ENCODE measurements around the gene RIMS4.

DNA sequence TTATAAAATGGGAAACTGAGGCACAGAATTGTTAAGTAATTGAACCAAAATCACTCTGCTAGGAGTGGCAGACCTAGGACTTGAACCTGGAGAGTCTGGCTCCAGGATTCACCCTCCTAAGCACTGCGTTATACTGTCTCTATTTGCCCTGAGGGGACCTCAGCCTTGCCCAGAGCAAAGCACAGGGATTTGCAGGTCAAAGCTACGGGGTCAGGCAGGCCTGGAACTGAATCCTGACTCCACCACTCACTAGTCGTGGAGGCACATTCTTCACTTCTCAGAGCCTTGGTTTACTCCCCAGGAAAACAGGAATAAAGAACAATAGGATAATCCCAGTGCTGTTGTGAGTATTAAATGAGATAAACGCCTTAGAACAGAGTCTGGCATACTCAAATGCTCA, 45.3 kb downstream of the RIMS4 start:
- TF ChIP-seq, protein P1, sequence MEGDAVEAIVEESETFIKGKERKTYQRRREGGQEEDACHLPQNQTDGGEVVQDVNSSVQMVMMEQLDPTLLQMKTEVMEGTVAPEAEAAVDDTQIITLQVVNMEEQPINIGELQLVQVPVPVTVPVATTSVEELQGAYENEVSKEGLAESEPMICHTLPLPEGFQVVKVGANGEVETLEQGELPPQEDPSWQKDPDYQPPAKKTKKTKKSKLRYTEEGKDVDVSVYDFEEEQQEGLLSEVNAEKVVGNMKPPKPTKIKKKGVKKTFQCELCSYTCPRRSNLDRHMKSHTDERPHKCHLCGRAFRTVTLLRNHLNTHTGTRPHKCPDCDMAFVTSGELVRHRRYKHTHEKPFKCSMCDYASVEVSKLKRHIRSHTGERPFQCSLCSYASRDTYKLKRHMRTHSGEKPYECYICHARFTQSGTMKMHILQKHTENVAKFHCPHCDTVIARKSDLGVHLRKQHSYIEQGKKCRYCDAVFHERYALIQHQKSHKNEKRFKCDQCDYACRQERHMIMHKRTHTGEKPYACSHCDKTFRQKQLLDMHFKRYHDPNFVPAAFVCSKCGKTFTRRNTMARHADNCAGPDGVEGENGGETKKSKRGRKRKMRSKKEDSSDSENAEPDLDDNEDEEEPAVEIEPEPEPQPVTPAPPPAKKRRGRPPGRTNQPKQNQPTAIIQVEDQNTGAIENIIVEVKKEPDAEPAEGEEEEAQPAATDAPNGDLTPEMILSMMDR (IDR thresholded peaks at IDR 0.05), result no peak
- no peak for TF ChIP-seq POLR2AphosphoS5 (IDR thresholded peaks at IDR 0.05; ENCODE audit: insufficient read depth in 1 of 2, low read depth in 1 of 2)
- no peak for TF ChIP-seq POLR2A (IDR thresholded peaks at IDR 0.05)
